Retinal pigment epithelial cell (primary cell): ENCODE data around the gene NSUN7.
"Not testable (repeated sequence)": the region's sequence is repeated elsewhere in the genome, so short reads cannot be mapped to it uniquely, and the experiment has no call there.

Experiments used
- DNase-seq: peaks from one replicate; pipeline ENCODE4 v3.0.0-alpha.2; 2010; ENCODE audit warnings: low read depth
- H3K4me3 ChIP-seq: 2 replicates; pipeline ENCODE4 v1.5.1; 2011; ENCODE audit warnings: mild to moderate bottlenecking, low read length, control low read depth, moderate library complexity
- TF ChIP-seq, protein P1 (sequence below): conservative IDR thresholded peaks from 2 replicates; pipeline ENCODE4 v1.5.1; 2011; ENCODE audit warnings: low read depth, low read length, control low read depth, inconsistent platforms

The NSUN7 gene

DNA sequence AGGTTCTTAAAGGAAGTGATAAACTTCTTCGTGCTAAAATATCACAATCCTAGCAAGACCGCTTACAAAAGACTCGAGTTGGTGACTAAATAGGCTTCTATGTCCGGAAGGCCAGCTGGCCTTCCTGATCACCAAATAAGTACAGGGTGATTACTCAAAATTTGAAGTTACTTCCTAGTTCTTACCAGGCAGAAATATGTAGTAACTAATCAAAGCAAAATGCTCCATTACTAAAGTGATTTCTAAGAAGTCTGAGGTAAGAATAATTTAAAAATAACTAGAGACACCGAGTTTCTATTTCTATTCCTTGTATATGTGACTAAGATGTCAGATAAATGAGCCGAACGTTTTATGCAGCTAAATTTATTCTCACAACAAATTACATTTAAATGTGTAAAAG lies 62.2 kb downstream of the NSUN7 start:
- H3K4me3 ChIP-seq: no peak overlapping the region
- TF ChIP-seq, protein P1, sequence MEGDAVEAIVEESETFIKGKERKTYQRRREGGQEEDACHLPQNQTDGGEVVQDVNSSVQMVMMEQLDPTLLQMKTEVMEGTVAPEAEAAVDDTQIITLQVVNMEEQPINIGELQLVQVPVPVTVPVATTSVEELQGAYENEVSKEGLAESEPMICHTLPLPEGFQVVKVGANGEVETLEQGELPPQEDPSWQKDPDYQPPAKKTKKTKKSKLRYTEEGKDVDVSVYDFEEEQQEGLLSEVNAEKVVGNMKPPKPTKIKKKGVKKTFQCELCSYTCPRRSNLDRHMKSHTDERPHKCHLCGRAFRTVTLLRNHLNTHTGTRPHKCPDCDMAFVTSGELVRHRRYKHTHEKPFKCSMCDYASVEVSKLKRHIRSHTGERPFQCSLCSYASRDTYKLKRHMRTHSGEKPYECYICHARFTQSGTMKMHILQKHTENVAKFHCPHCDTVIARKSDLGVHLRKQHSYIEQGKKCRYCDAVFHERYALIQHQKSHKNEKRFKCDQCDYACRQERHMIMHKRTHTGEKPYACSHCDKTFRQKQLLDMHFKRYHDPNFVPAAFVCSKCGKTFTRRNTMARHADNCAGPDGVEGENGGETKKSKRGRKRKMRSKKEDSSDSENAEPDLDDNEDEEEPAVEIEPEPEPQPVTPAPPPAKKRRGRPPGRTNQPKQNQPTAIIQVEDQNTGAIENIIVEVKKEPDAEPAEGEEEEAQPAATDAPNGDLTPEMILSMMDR: no peak
- DNase-seq: no peak

DNA sequence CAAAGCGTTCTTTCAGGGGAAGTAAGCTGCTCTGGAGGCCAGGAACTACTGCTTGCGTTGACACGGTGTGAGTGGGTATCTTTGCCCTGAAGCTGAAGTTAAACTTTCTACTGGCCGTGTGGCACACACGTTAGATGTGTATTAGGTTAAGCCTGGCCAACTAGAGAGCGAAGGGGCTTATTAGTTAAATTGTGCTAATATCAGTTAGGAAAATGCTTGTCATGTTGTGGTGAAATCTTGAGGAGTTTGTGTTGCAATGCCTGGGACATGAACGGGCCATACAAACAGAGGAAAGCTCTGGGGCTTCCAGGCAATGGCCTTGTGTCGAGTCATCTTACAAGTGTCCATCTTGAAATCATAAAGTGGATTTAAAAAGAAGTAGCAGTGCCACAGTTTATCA lies 62.6 kb downstream of the NSUN7 start:
- TF ChIP-seq, protein P1: no peak
- no peak overlapping the region for H3K4me3 ChIP-seq
- DNase-seq: no peak

- TF ChIP-seq, protein P1: no peak
- DNase-seq: no peak
- H3K4me3 ChIP-seq: no peak overlapping the region
Observed at GRCh38 chr4:40812856-40813255, 63.1 kb downstream of the NSUN7 start.

DNA sequence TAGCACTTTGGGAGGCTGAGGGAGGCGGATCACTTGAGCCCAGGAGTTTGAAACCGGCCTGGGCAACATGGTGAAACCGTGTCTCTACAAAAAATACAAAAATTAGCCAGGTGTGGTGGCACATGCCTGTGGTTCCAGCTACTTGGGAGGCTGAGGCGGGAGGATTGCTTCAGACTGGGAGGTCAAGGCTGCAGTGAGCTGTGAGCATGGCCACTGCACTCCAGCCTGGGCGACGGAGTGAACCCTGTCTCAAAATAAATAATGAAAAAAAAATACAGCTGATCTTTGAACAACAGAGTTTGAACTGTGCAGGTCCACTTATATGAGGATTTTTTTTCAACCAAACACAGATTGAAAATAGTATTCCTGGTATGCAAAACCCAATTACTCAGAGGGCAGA lies 67.4 kb downstream of the NSUN7 start:
- H3K4me3 ChIP-seq, DNase-seq: not testable (repeated sequence)

DNA sequence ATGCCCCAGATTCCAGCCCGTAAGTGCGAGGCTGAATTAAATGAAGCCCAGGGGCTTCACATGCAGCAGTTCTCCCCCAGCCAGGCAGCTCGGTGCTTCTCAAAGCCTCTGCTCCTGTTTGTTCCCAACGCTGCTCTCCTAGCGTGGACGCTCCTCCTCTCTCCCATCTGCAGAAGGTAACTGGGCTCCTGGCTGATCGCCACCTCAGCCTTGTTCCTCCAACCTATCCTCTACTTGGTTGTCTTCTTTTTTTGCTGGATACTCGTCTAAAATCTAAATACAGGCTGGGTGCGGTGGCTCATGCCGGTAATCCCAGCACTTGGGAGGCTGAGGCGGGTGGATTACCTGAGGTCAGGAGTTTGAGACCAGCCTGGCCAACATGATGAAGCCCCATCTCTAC lies 70.3 kb downstream of the NSUN7 start:
- DNase-seq: no peak
- no peak overlapping the region for H3K4me3 ChIP-seq
- TF ChIP-seq, protein P1: no peak

DNA sequence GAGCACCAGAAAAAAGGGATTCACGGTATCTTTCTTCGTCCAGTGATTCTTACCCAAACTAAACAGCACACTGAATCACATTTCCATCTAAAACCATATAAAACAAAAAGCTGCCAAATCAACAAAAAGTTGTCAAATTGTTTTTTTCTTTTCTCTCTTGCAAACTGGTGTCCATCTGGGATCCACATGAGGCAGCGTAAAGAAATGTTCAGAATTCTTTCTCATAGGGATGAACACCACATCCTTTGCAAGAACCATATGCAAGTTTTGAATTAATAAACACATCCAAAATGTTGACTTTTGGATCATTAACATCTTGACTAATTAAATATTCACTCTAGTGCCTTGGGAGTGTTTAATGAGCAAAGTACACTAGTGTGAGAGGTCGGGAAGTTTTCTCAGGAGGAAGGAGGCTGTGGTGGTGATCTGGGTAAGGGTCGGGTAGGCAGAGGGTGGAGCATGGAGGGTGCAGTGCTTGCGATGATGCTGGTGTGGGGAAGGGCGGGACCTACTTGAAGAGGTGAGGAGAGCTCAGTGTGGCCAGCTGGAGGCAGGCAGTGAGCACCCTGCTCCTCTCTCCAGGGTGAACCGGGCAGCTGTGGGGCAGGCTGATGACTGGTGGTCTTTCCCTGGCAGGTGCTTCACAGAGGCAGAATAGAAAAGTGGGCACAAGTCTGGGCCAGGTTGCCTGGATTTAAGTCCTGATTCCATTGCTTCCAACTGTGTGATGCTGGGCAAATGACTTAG lies 72.8 kb downstream of the NSUN7 start:
- TF ChIP-seq, protein P1: no peak
- no peak for DNase-seq
- H3K4me3 ChIP-seq: no peak overlapping the region

- TF ChIP-seq, protein P1: no peak
- DNase-seq: no peak
- no peak overlapping the region for H3K4me3 ChIP-seq
Observed at GRCh38 chr4:40825014-40825838, 75.5 kb downstream of the NSUN7 start.
